GM21526 (cell line): ENCODE measurements around the gene RNASEL.

Experiments
- ATAC-seq: cut with Tn5 transposase; IDR thresholded peaks from one replicate; pipeline ENCODE4 v1.9.1; 2021; ENCODE audit warnings: moderate library complexity; ENCODE audit not compliant: unreplicated experiment, low FRiP score

RNASEL gene

DNA sequence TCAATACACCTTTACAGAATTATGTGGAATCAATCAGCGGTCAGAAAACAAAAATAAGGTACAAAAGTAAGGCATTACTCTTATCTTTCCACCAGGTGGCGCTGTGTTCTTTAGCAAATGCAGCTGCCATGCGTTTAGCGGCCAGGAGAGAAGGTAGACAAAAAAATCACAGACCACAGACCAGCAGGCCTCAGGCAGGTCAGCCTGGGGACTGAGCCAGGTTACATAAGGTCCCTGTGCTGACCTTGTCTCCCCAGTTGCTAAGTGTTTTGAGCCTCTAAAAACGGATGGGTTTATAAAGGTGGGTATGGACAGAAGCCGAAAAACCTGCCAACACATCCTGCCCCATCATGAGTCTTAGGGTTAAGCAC, 12.3 kb upstream of the RNASEL start:
- no peak for ATAC-seq

DNA sequence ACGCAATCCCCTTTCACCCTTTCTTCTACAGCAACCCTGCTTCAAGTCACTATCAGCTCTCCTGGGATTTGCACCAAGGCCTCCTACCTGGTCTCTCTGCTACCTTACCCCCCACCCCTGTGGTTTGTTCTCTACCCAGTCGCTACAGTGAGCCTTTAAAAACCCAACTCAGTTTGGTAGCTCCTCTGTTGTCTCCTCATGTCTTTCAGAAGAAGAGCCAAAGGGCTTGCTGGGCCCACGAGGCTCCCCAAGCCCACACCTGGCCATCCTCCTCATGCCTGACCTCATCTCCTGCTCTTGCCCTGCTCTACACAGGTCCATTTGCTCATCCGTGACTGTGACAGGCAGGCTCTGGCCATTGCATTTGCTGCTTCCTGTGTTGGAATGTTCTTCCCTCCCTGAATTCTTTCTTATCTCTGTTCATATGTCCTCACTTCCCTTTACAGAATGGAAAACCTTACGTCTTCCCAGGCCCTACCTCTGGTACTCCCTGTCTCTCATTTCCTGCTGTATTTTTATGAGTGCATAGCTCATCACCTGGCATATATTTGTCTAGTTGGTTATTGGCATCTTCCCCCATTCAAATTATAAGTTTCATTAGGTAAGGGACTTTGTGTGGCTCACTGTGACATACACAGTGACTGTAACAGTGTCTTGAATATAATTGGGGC, 11.8 kb upstream of the RNASEL start:
- no peak for ATAC-seq

DNA sequence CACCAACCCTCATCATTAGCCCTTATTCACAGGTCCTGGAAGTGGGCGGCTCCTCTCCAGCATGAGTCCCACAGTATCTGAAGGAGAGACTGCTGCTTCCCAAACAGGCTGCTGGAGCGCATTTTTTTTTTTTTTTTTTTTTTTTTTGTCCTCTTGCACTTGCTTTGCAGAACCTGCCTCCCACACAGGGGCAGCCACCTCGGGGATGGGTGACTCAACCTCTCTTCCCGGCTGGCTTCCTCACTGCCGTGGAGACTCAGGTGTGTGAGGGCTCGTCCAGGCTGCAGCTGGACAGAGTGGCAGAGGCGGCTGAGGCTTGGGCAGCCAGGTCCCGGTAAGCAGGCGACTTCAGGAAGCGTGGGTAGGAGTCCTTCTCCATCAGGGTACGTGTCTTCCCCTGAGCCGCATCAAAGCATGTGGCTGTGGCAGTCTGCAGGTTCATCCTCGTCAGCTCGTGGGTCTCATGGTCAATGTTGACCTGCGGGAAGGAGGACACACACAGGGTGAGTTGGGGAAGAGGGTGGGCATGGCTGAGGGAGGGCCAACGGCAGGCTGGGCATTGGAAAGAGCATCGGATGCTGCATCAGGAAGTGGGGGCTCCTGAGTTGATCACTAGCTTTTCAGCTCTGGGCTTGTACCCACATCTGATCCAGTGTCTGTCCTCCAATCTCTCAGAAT, 11.1 kb upstream of the RNASEL start:
- ATAC-seq: no peak

DNA sequence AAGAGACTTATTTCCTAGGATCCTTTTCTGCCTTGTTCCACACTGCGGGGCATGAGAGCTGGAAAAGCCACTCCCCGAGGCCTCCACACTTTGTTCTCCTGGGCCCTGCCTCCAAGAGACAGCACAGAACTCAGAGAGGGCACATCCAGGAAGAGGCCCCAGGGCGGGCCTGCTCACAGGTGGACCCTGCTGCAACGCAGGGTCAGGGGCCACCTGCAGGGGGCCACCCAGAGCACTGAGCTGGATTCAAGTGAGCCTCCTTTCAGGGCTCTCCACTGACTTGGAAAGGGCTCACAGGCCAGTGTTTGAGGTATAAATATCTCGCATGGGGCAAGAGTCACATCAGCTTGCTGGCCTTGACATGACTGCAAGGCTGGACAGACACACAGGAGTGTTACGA, 10.3 kb upstream of the RNASEL start:
- no peak for ATAC-seq

DNA sequence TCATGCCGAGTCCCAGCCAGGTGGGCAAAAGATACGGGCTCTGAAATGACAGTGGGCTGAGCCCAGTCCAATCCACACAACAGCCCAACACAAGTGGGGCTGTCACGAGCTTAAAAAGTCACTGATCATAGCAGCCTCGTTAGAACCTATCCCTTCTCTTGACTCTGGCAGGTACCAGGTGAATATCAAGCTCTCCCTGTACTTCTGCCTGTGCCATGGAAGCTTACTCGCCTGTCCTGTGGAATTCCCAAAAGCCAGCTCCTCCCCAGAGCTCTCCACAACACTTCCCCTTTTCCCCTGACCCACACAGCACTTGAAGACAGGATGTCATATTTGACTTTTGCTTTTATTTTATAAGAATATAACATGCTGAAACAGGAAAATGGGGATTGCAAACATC, 9.2 kb upstream of the RNASEL start:
- ATAC-seq: no peak

DNA sequence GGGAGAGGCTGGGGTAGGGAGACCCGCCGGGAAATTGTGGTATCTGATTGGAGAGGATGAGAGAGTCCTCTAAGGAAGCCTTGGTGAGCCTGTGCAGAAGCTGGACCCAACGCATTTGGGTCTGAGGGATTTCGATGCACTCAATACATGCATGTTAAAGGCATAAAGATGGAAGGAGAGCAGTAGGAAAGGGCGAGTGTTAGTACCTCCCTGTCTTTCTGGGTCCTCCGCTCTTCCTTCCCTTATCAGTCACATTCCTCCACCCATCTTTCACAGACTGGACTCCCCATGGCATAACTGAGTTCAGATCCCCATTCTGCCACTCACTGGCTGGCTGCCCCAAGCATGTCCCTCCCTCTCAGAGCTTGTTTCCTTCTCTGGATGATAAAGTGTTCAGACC, 7.9 kb upstream of the RNASEL start:
- no peak for ATAC-seq

DNA sequence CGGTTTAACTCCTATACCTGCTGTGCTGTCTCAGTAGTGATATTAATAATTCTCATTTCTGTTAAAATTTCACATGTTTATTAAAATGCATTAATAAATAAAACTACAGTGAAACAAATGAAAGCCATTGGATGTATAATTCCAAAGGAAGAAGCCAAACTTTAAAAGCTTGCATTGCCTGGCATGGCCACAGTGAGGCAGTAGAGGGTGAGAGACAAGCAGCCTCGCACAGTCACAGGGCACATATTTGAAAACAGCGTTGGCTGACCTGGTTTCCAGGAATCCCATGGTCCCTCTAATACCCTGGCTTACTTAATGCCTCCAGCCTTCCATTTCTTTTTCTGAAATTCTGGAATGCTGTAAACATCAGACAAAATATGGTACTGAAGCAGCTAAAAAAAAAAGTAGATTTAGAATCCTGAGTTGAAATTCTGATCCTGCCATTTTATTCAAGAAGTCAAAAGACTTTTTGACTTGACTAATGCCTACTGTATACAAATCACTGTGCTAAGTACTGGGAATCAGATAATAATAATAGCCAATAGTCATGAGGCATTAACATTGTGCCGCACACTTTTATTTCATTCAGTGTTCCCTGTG, 6.7 kb upstream of the RNASEL start:
- peak; percentile 47 for ATAC-seq

DNA sequence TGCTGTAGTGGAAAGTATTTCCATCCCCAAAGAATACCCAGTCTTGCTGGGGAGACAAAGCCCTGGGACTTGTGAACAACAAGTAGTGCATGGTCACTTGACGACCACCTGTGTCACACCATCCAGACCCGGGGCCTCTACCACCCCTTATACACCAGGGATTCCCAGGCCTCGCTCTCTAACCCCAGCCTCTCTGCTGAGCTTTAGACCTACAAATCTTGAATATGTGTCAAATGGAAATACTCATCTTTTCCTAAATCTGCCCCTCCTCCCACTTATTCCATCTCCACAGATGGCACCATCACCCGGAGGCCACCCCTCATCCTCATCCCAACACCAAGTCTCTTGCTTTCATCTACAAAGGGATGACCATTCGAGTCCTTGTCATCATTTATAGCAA, 875 bp upstream of the RNASEL start:
- ATAC-seq: no peak

DNA sequence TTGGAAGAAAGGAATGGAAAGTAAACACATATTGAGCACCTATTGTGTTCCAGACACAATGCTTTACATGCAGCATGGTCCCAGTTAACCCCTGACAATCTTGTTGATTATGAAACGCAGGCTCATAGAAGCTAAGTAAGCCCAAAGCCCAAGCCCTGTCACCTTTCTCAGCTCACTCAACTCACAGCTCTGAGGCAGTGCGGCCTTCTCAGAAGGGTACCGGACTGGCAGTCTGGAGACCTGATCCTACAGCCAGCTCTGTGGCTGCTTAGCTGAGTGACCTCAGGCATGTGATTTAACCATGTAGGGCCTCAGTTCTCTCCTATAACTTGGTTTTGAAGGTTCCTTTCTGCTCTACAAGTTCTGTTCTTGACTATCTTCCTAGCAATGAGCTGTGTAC, 464 bp upstream of the RNASEL start:
- ATAC-seq: no peak

DNA sequence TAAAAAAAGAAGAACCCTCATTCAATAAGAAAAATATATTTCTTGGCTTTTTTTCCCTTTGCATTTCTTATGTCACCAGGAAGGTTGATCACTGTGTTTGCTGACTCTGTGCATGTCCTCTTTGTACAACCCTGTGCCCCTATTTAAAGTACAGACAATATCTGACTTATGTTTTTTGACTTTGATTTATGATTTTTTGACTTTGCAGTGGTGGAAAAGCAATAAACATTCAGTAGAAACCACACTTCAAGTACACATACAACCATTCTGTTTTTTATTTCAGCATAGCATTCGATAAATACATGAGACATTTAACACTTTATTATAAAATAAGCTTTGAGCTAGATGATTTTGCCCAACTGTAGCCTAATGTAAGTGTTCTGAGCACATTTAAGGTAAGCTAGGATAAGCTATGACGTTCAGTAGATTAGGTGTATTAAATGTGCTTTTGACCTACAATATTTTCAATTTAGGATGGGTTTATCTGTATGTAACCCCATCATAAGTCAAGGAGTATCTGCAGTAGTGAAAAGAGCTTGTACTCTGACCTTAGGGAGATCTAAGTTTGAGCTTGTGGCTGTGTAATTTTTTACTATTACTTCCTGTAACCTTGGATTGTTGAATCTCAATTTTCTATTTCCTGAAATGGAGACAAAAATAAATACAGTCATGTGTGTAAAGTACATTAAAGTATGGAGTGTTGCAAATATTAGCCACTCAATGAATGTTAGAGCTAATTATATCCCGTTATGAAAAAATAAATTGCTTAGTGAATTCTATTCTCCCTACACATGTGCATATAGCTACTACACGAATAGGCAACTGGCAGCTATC, 1.2 kb downstream of the RNASEL start:
- ATAC-seq: no peak

DNA sequence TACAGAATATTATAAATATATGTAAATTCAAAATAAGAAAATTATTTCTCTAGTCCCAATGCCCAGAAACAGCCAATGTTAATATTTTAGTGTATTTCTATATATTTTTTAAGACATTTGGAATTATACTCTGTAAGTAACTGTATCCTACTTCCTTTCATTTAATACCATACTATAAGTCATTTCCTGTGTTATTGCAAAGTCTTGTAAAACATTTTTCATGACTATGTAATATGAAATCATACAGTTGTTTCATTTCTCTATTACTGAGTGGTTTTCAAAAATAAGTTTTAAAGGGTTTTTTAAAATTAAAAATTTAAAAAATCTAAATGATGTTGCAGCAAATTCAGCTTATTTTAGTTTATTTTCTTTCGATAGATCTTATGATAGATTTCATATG, 2.0 kb downstream of the RNASEL start:
- ATAC-seq: no peak

DNA sequence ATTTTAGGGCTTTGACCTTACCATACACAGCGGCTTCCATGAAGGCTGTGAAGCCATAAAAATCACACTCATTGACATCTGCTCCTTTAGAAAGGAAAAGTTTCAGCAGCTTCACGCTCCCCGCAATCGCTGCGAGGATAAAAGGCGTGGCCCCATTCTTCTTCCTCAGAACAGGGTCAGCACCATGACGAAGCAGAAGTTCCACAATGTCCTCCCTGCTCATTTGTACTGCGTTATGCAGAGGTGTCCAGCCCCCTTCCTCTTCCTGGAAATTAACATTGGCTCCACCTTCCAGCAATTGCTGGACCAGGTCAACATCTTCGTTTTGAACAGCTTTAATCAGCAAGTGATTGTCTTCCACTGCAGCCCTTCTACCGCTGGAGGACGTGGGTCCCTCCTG, 2.7 kb downstream of the RNASEL start:
- no peak for ATAC-seq

DNA sequence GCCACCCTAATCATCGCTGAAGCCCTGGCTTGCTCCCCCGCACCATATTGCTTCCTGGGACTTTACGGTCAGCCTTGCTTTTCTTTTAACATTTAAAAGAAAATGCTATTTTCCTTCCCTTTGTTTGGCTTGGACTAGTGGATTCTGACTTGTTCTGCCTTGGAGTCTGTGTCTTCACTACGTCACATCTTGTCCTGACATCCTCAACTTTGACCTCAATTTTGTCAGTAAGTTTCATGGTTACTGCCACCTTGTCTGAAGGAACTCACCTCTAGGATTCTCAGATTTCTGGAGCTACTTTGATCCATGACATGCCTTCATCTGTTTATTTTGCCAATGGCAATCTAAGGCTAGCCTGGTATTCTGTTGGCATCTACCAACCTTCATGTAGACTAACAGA, 4.3 kb downstream of the RNASEL start:
- ATAC-seq: no peak

DNA sequence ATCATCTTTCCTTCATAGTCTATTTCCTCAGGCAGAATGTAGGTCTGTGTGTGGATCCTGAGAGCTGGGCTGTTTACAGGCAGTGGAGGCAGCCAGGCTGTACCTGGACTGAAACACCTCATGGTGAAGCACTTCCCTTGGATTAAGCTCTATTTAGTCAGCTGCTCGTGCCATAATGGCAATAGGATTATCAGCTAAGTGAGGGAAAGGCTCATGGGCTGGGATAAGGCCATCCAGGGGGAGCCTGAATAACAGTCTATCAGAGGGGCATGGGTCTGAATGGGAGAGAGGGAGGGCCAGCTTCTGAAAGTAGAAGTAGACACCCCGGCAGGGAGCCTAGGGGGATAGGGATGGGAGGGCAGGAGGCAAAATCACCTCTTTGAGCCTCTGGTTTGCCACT, 8.3 kb downstream of the RNASEL start:
- ATAC-seq: no peak

DNA sequence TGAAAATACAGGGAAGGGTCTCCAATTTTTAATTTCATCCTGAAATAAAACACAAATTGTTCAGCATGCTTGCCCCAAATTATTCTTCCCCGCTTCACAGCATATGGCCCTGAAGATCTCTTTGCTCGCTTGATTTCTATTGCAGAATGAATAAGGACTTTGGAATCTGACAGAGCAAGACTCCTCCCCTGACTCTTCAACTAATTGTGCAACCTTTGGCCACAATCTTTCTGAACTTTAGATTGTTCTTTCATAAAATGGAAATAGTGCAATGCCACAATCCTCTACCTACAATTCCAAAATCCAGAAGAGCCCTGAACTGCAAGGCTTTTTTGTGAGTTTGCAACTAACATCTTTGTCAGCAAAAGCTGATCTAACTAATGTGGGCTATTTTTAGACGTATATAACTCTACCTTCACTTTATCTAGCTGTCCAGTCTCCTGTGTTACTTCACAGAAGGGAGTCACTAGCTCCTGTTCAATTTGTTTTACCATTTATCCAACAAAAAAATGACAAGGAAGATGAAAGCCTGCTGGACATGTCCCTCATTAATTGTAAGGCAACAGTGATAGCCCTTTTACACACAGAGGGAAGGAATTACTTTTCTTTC, 13.4 kb downstream of the RNASEL start:
- ATAC-seq: no peak

DNA sequence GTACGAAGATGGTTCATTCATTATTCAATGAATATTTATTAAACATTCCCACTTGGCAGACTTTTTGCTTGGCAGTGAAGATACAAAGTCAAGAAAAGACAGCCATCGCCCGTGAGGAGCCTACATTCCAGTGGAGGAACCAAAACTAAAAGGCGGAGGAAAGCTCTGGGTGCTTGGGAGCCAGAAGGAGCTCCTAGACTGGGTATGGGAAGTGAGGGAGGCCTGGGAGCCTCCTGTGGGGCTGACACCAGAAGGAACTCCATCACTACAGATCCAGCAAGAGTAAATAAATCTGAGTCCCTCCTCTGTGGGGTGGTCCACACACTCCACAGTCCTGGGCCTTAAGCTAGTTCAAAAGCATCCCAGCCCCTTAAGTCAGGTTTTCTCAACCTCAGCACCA, 14.9 kb downstream of the RNASEL start:
- no peak for ATAC-seq

DNA sequence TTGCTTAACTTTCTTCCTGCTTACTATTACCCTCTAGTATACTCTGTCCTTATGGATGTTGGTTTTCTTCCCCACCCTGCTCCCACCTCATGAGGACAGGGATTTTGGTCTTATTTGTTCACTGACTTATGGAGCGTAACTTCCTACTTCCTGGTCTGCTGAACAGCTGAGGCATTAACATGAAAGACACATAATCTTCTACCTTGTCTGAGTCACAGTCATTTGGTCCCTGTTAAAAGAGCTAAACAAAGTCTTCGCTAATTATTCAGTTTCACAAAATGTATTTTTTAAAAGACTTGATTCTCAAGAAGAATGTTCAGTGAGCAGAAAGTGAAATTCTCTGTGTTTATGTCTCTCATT, 18.5 kb downstream of the RNASEL start:
- no peak for ATAC-seq

DNA sequence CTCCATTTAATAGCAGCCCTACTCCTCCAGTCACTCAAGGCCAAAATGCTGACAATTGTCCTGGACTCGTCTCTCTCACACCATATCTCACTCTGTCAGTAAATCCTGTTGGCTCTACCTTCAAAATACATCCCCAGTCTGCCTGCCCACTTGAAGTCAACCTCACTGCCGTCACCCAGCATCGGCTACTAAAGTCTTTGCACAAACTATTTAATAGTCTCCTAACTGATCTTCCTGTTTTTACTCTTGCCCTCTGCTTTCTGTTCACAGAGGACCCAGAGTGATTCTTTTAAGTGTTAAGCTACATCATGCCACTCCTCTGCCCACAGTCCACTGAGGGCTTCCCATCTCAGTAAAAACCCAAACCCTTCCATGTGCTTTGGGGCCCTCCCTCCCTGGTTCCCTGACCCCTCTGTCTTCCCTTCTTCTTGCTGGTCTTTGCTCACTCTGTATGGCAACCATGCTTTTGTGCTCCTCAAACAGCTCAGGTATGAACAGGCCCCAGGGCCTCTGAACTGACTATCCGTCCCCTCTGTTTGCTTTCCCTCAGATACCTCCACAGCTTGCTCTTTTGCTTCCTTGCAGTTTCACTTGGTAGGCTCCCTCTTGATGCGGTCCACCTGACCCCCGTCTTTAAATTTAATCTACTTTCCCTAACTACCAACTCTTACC, 19.0 kb downstream of the RNASEL start:
- no peak for ATAC-seq

DNA sequence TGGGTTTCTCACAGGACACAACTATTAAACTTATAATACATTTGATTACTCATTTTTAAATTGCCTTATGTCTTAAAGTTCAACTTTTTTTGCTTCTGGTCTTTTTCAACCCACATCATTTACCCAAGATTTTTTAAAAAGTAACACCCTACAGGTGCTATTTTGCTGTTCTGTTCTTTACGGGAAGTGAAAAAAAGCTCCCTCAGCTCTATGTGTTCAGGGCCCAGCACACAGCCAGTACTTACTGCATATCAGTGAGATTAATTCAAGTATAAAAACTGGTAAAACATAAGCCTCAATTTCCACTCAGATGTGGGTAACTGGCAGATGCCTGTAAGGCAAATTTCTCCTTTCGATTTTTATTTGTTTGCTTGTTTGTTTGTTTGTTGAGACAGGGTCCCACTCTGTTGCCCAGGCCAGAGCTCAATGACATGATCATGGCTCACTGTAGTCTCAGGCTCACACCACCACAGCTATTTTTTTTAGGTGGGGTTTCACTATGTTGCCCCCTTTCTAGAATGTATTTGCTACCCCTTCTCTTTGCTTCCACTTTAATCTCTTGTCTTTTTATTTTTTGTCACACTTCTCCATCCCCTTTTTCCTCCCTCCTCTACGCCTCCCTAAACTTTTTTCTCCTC, 20.3 kb downstream of the RNASEL start:
- peak; percentile 54 for ATAC-seq

DNA sequence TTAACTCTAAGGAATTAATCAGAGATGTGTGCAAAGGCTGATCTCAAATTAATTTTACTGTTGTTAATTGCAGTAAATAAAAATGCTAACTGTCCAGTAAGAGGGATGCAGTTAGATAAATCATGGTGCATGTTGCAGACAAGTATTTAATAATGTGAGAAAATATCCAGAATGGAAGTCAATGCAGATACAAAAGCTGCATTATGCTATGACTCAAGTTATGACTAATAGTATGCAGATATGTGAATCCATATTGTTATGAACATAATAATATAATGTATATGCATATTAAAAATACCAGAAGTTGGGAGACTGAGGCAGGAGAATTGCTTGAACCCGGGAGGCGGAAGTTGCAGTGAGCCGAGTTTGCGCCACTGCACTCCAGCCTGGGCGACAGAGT, 21.4 kb downstream of the RNASEL start:
- no peak for ATAC-seq
